HG03432 (cell line): ENCODE data around the gene SMC6.

Experiments used
- ATAC-seq: cut with Tn5 transposase; IDR thresholded peaks from one replicate; pipeline ENCODE4 v1.9.1; 2021; ENCODE audit warnings: mild to moderate bottlenecking, moderate library complexity; ENCODE audit not compliant: unreplicated experiment

SMC6 gene

GRCh38 chr2:17768894-17769293 is 15.3 kb upstream of the SMC6 start:
- no peak for ATAC-seq

- ATAC-seq: no peak
These were observed 11.8 kb upstream of the SMC6 start for GRCh38 chr2:17765398-17765797.

- ATAC-seq: no peak
These were observed 10.2 kb upstream of the SMC6 start for GRCh38 chr2:17763641-17764333.

- ATAC-seq: no peak
These were observed 8.8 kb upstream of the SMC6 start for GRCh38 chr2:17762451-17762850.

GRCh38 chr2:17759805-17760204 is 6.2 kb upstream of the SMC6 start:
- ATAC-seq: no peak

- ATAC-seq: no peak
These were observed 4.5 kb upstream of the SMC6 start for GRCh38 chr2:17758118-17758517.

GRCh38 chr2:17757321-17757720 is 3.7 kb upstream of the SMC6 start:
- ATAC-seq: no peak

GRCh38 chr2:17756668-17757067 is 3.1 kb upstream of the SMC6 start:
- ATAC-seq: no peak

GRCh38 chr2:17754773-17755425 is 1.3 kb upstream of the SMC6 start:
- ATAC-seq: no peak

- ATAC-seq: peak; percentile 40
These were observed 463 bp downstream of the SMC6 start for GRCh38 chr2:17752892-17753802.

GRCh38 chr2:17752246-17752645 is 1.4 kb downstream of the SMC6 start:
- ATAC-seq: peak; percentile 13

- ATAC-seq: peak; percentile 28
These were observed 3.7 kb downstream of the SMC6 start for GRCh38 chr2:17749753-17750438.

- ATAC-seq: no peak
These were observed 4.9 kb downstream of the SMC6 start for GRCh38 chr2:17748745-17749144.

GRCh38 chr2:17747684-17748452 is 5.7 kb downstream of the SMC6 start:
- no peak for ATAC-seq

GRCh38 chr2:17740203-17740602 is 13.4 kb downstream of the SMC6 start:
- no peak for ATAC-seq

GRCh38 chr2:17736989-17737388 is 16.6 kb downstream of the SMC6 start:
- ATAC-seq: no peak

GRCh38 chr2:17735864-17736263 is 17.7 kb downstream of the SMC6 start:
- no peak for ATAC-seq

GRCh38 chr2:17733599-17733998 is 20.0 kb downstream of the SMC6 start:
- ATAC-seq: no peak

GRCh38 chr2:17729880-17730279 is 23.7 kb downstream of the SMC6 start:
- ATAC-seq: no peak

GRCh38 chr2:17728210-17728609 is 25.4 kb downstream of the SMC6 start:
- no peak for ATAC-seq
